Activated CD4-positive, alpha-beta T cell treated with anti-CD3 and anti-CD28 coated beads, Interleukin-10, Interleukin-2, amounts not matched to agents 100 ng/mL and 50 ng/mL, durations not matched to agents 16 hours and 8 hours (primary cell): ENCODE results near the gene SPTBN4.

ENCODE experiments used
- DNase-seq: peaks from one replicate; pipeline ENCODE4 v3.0.0-alpha.2; 2020

SPTBN4 gene

DNA sequence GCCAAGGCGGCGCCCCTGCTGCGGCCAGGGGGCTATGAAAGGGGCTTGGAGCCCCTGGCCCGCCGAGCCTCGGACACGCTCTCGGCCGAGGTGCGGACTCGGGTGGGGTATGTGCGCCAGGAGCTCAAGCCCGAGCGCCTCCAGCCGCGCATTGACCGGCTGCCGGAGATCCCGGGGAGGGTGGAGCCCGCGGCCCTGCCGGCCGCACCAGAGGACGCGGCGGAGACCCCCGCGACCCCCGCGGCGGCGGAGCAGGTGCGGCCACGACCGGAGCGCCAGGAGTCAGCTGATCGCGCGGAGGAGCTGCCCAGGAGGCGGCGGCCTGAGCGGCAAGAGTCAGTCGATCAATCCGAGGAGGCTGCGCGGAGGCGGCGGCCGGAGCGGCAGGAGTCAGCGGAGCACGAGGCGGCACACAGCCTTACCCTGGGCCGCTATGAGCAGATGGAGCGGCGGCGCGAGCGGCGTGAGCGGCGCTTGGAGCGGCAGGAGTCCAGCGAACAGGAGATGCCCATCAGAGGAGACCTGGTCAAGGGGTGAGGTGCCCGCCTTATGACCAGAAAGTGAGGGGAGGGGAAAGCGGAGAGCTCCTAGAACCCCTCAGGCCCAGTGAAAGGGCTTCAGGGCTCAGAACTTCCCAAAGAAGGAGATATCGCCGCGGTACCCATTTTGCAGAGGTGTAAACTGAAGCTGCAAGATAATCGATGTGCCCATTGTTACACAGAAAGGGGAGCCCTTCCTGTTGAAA is 101.1 kb downstream of the SPTBN4 start:
- DNase-seq: no peak

DNA sequence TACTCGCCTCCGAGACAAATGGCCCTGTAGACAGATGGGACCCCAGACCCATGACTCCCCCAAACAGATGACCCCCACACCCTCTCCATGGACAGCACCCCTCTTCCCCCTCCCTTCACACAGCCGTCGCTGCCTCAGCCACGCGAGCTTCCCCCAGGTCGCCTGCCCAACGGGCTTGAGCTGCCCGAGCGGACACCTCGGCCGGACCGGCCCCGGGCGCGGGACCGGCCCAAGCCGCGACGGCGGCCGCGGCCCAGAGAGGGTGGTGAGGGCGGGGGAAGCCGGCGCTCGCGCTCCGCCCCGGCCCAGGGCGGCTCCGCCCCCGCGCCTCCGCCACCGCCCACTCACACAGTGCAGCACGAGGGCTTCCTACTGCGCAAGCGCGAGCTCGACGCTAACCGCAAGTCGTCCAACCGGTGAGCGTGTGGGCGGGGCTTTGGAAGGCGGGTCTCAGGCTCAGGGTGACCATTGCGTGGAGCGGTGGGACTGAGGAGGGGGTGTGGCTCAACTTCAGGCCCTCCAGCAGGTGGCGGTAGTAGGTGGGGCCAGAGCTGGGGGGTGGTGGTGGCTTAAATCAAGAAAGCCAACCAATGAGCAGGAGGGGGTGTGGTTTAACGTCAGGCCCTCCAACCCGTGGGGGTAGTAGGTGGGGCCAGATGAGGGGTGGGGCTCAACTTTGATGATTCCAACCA is 103.7 kb downstream of the SPTBN4 start:
- DNase-seq: peak; percentile 99

DNA sequence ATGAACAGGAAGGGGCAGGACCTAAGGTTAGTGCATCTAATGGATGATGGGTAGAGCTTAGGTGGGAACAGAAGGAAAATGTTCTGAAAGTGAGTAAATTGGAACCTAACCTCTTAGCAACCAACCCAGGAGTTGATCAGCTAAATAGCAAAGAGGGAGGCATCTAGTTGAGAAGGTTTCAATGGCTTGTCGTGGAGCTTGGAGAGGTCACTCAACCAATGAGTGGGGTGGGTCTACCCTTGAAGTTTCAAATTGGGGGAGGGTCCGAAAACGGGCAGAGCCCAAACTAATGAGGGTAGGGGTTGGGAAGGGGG is 104.2 kb downstream of the SPTBN4 start:
- DNase-seq: no peak

DNA sequence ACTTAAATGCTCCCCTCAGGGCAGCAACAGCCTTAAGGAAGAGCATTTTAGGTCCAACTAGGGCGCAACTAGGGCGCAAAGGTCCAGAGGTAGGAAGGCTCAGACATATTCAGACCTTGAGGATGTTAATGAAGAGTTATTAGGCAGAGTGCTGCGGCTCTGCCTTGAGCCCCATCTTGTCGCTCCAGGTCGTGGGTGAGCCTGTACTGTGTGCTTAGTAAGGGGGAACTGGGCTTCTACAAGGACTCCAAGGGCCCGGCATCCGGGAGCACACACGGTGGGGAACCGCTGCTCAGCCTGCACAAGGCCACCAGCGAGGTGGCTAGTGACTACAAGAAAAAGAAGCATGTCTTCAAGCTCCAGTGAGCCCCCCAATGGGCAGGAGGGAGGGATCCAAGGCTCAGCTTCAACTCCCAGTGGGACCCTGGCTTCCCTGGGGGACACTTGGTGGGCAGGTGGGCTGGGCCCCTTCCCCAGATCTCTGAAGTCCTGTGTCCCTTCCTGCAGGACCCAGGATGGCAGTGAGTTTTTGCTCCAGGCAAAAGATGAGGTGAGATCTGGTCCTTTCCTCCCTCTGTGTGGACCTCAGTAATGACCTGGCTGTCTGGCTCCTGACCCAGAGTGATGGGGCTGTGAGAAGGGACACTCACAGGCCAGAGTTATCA is 105.2 kb downstream of the SPTBN4 start:
- no peak for DNase-seq

DNA sequence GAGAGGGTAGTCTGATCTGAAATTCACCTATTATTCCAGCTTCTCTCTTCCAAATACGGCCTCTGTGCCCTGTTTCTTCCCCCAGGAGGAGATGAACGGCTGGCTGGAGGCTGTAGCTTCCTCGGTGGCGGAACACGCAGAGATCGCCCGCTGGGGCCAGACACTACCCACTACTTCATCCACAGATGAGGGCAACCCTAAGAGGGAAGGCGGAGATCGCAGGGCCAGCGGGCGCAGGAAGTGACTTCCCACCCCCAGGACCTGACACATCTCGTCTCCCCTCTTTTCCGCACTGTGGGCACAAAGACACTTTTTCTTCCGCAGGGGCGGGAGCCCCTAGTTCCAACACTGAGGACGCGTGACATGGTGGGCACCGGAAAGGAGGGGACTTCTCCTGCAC is 108.5 kb downstream of the SPTBN4 start:
- DNase-seq: no peak

DNA sequence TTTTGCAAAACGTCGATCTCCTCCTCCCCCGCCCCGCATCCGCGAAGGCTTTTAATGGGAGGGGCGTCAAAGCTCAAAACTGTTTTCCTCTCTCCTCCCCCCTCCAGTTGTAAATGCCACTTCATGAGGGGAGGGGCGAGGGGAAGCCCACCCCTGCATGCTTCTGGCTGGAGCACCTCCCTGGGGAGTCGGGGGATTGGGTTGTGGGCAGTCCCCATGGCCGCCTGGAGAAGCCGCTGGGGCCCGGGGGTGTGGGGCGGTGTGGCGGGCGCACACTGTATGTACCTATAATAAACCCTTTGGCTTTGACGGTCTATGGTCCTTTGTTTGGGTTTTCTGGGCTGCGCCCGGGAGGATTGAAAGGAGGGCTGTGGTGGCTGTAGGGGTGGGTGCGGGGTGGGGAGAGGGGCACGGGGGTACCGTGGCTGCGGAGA is 109.4 kb downstream of the SPTBN4 start:
- DNase-seq: no peak

DNA sequence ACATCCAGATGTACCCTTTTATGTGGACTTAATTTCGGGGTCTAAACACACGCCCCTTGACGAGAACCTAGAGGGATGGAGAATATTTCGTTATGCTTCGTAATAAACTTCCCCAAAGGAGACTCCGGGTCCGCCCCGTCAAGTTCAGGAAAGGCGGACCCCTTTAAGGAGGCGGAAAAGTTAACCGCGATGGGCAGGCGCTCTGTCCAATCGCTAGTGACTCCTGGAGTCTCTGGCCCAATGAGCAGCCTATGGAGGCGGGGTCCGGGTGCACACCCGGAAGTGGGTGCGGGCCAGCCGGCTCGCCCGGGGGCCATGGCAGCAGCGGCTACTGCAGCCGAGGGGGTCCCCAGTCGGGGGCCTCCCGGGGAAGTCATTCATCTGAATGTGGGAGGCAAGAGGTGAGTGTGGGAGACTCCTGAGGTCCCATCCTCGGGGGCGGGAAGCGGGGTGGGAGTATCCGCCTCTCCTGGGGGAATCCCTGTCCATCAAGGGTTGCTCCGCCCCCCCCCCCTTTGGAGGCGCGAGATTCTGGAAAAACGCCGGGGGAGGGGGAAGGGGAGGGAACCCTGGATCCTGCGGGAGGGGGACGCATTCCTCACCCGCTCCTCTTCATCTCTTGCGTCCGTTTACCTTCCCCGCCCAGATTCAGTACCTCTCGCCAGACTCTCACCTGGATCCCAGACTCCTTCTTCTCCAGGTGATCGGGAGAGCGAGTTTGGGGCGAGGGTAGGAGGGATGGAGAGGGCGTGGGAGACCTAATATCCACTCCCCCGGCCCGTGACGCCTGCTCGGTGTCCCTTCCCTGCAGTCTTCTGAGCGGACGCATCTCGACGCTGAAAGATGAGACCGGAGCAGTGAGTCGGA is 110.0 kb downstream of the SPTBN4 start, which contains the start of gene SHKBP1:
Gene SHKBP1 (plus strand): TSS at position 289 of the 867 bp plus-strand sequence. CDS start 27 bp downstream, at position 316.
- DNase-seq: peak; percentile 95

DNA sequence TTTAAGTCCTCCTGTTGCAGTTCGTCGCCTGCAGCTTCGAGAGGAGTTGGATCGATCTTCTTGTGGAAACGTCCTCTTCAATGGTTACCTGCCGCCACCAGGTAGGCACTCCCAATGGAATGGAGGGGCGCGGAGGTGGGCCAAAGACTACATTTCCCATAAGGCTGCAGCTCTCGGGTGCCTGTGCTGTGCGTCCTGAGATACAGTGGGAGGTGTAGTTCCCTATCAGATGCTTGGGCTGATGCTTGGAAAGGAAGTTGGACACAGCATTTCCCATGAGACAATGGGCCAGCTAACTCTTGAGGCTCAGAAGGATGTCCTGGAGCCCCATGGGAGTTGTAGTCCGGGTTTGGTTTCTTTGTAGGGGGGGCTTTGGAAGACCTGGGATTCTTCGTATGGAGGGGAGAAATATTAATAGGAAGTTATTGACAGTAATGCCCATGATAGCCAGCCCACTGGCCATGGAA is 111.7 kb downstream of the SPTBN4 start:
- peak; percentile 23 for DNase-seq

DNA sequence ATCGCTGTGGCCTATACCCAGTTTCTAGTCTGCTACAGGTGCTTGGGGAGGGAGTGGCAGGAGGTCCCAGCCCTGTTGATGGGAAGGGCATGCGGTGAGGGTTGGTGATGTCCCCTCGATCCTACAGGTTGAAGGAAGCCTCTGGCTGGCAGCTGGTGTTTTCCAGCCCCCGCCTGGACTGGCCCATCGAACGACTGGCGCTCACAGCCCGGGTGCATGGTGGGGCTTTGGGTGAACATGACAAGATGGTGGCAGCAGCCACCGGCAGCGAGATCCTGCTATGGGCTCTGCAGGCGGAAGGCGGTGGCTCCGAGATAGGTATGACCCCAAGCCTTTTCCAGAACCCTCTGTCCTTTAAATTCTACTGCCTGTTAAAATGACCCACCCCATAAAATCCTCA is 113.8 kb downstream of the SPTBN4 start:
- DNase-seq: no peak

DNA sequence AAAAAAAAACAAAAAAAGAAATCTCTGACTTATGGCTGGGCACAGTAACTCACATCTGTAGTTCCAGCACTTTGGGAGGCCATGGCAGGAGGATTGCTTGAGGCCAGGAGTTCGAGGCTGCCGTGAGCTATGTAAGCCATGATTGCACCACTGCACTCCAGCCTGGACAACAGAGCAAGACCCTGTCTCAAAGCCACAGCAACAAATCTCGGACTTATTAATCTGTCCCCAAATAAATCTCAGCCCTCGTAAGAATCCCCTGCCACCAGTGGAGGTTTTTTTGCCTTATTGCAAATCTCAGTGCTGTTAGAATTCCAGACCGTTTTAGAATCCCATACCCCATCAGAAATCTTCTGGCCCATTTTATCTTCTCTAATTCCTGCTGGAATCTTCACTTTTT is 114.7 kb downstream of the SPTBN4 start:
- no peak for DNase-seq

DNA sequence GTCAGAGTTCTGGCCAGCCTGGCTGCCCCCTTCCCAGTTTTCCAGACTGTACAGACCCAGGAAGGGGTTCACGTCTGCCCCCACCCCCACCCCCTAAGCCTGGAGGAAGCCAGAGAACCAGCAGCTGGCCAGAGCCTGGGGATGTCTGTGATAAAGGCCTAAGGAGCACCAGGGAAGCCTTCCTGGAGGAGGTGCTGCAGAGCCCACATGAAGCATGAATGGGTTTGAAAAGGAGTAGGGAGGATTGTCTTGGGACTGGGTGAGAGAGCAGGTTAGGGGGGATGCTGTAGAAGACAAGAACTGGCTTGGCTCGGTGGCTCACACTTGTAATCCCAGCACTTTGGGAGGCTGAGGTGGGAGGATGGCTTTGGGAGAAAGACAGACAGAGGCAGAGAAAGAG is 115.7 kb downstream of the SPTBN4 start:
- no peak for DNase-seq

DNA sequence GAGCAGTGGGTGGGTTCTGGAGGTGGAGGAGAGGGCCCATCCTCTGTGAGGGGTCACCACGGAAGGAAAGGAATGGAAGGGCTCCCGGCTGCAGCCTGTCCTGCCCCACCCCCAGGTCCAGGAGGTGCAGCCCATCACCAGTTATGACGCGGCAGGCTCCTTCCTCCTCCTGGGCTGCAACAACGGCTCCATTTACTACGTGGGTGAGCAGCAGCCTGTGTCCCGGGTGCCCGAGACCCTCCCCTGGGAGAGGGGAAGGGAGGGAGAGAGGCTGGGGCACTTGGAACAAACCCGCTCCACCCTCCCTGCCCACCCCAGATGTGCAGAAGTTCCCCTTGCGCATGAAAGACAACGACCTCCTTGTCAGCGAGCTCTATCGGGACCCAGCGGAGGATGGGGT is 116.5 kb downstream of the SPTBN4 start:
- no peak for DNase-seq

DNA sequence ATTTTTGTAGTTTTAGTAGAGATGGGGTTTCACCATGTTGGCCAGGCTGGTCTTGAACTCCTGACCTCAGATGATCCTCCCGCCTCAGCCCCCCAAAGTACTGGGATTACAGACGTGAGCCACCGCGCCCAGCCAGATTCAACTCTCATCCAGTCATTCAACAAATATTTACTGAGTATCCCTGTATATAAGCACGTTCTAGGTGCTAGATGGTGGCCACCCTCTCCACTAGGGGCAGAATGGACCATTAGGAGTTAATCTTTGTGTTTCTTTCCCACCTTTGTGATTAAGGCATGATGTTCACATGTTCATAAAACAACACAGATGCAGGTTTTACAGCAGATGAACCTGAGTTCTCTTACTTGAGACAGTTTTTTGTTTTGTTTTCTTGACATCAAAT is 117.2 kb downstream of the SPTBN4 start:
- no peak for DNase-seq

DNA sequence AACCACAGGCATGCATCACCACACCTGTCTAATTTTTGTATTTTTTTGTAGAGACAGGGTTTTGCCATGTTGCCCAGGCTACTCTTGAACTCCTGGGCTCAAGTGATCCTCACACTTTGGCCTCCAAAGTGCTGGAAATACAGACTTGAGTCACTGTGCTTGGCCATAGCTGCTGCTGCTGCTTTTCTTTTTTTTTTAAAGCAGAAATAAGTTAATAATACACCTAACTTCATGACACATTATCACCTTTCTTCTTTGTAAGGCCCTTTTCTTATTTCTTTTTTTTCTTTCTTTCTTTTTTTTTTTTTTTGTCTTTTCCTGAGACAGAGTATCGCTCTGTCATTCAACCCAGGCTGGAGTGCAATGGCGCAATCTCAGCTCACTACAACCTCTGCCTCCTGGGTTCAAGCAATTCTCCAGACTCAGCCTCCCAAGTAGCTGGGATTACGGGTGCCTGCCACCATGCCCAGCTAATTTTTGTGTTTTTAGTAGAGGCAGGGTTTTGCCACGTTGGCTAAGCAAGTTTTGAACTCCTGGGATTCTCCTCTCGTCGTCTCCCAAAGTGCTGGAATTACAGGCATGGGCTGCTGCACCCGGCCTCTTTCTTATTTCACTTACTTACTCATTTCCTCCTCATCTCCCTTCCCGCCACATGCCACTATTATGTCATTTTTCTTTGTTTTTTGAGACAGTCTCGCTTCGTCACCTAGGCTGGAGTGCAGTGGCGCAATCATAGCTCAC is 118.6 kb downstream of the SPTBN4 start:
- peak; percentile 60 for DNase-seq

DNA sequence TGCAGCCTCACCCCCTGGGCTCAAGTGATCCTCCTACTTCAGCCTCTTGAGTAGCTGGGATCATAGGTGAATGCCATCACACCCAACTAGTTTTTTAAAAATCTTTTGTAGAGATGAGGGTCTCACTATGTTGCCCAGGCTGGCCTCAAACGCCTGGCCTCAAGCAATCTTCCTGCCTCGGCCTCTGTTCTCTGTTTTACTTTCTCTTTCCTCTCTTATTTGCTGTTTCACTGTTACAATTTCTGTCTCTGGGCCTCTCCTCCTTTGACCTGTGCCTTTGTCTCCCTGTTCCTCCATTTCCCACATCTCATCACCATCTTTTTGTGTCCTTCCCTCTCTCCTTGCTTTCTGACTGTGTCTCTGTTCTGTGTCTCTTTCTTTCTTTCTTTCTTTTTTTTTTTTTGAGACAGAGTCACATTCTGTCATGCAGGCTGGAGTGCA is 119.2 kb downstream of the SPTBN4 start:
- no peak for DNase-seq

DNA sequence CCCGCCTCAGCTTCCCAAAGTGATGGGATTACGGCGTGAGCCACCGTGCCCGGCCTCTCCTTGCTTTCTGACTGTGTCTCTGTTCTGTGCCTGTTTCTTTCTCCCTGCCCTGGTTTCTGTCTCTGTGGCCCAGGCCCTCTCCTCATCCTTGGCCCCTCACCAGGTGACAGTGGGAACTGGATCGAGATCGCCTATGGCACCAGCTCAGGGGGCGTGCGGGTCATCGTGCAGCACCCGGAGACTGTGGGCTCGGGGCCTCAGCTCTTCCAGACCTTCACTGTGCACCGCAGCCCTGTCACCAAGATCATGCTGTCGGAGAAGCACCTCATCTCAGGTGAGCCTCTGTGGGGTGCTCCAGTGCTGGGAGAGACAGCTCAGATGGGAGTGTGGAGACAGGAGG is 119.8 kb downstream of the SPTBN4 start:
- DNase-seq: no peak

DNA sequence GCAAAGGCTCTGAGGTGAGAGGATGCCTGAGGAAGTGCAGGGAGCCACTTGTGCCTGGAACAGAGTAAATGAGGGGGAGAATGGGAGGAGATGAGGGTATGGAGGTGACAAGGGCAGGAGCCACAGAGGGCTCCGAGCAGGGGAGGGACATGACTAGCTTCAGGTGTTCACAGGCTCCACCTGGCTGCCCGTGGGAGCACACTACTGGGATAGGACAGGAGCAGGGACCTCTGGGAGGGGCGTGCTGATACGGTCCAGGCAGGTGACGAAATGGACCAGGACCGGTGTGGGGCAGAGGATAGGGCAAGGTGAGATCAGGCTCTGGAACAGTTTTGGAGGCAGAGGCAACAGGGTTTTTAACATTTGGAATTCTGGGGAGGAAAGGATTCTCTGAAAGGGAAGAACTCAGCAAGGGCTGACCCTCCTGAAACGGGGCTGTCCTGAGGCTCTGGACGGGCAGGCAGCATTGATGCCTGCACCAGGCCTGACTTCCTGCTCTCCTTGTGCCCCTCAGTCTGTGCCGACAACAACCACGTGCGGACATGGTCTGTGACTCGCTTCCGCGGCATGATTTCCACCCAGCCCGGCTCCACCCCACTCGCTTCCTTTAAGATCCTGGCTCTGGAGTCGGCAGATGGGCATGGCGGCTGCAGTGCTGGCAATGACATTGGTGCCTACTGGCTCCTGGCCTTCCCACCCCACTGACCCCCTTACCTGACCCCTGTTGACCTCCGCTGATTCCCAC is 121.5 kb downstream of the SPTBN4 start:
- DNase-seq: no peak

DNA sequence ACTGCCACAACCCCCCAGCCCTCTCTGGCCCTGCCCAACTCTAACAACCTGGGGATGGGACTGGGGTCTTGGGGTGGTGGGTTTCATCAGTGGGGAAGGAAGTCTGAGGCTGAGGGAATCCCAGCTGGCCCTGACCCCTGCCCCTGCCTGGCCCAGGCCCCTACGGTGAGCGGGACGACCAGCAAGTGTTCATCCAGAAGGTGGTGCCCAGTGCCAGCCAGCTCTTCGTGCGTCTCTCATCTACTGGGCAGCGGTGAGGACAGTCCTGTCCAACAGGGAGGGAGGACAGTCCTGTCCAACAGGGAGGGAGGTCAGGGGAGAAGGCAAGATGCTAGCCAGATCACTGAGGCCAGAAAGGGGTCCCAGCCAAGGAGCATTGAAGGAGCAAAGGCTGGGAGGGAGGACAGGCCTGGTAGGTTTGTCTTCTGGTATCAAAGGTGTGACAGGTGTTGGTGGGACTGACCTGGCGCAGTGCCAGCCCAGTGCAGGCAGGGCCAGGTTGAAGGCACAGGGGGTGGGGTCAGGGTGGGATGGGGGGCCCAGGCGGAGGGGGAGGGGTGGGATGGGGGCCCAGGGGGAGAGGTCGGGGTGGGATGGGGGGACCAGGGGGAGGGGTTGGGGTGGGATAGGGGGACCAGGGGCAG is 122.2 kb downstream of the SPTBN4 start:
- DNase-seq: no peak

DNA sequence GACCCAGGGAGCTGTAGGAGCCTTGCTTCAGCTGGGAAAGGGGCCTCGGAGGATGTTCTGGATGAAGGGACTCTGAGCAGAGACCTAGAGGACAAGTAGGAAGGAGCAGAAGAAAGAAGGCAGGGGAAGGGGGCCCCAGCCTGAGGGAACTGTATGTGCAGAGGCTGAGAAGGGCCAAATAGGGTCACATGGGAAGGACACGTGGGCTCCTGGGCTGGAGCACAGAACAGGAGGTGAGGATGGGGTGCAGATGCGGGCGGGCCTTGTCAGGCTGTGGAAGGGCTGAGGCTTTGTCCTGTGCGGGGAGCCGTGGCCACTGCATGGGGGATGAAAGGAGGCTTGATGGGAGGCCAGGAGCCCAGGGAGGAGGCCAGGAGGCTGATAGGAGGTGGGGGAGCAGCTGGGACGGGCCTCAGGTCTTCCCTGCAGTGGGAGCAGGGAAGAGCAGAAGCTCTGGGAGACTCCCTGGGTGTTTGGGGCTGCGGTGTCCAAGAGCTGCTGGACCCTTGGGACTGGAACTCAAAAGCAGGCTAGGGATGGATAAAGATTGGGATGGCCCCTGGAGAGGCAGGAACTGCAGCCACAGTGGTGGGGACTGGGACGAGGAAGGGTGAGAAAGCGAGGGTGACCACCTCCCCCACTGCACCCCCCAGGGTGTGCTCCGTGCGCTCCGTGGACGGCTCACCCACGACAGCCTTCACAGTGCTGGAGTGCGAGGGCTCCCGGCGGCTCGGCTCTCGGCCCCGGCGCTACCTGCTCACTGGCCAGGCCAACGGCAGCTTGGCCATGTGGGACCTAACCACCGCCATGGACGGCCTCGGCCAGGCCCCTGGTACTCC is 123.0 kb downstream of the SPTBN4 start:
- DNase-seq: no peak
